Heart left ventricle (tissue), 16 donors: ENCODE measurements around the gene CNPY1. TPM values are rescaled to one million over a fixed set of nuclear protein-coding genes. Genes with fewer than 3 reads are reported as not detected.

Experiments used
- ATAC-seq, 4 donors: fragments of 200-7000 bp; cut with Tn5 transposase; one replicate each; pipeline ENCODE4 v1.9.1; 2020 to 2022; ENCODE audit warnings: moderate library complexity in 4 of 4, mild to moderate bottlenecking in 3 of 4, moderate number of reproducible peaks in 1 of 4
- DNase-seq, 5 donors: peaks; one replicate each; pipeline ENCODE4 v3.0.0-alpha.2; 2020
- H3K27ac ChIP-seq, 12 donors: fragments of 200-600 bp; sonication (generic) in 4 of 12; one replicate each; pipeline versions ENCODE4 v1.5.0 to v1.8.0; 2016 to 2022; ENCODE audit warnings: mild to moderate bottlenecking in 2 of 12
- H3K27me3 ChIP-seq, 9 donors: fragments of 200-600 bp; sonication (generic) in 2 of 9; one replicate each; pipeline versions ENCODE4 v1.5.1 to v1.8.0; 2016 to 2022; ENCODE audit warnings: mild to moderate bottlenecking in 3 of 9
- H3K36me3 ChIP-seq, 9 donors: fragments of 200-600 bp; sonication (generic) in 2 of 9; one replicate each; pipeline versions ENCODE4 v1.5.0 to v1.8.0; 2018 to 2022; ENCODE audit warnings: mild to moderate bottlenecking in 2 of 9
- H3K4me1 ChIP-seq, 12 donors: fragments of 200-600 bp; sonication (generic) in 4 of 12; one replicate each; pipeline versions ENCODE4 v1.5.0 to v1.8.0; 2016 to 2022; ENCODE audit warnings: mild to moderate bottlenecking in 3 of 12
- H3K4me3 ChIP-seq, 12 donors: fragments of 200-600 bp; sonication (generic) in 4 of 12; one replicate each; pipeline versions ENCODE4 v1.5.0 to v1.8.0; 2017 to 2022; ENCODE audit warnings: mild to moderate bottlenecking in 9 of 12, moderate library complexity in 4 of 12
- H3K9me3 ChIP-seq, 12 donors: fragments of 200-600 bp; sonication (generic) in 4 of 12; one replicate each; pipeline versions ENCODE4 v1.5.0 to v1.8.0; 2016 to 2022; ENCODE audit warnings: mild to moderate bottlenecking in 1 of 12
- POLR2A ChIP-seq, 2 donors: fragments of 450-650 bp; IDR thresholded peaks; one replicate each; pipeline ENCODE4 v1.6.1; 2017; ENCODE audit warnings: antibody characterized with exemption in 2 of 2, mild to moderate bottlenecking in 2 of 2, moderate library complexity in 2 of 2
- whole genome bisulfite sequencing, 4 donors: extraction: QIAGEN DNeasy Blood & Tissue Kit in 2 of 4; methylation state at CpG; one replicate each; pipeline versions ENCODE4 v1.1.5 to v1.1.7; 2013 to 2018; 5-methylcytosine and 5-hydroxymethylcytosine counted together
- intact Hi-C, 10 donors: fragments of 100-400 bp; cut with DNase I; formaldehyde crosslinking; loops; one replicate each; pipeline versions ENCODE4 v1.11.1 to v1.14.2; 2022
- polyA plus RNA-seq, 2 donors: library from polyadenylated mRNA; stranded (reverse); fragments of 200-250 nt; gene quantifications; one replicate each; pipeline ENCODE4 v1.2.3, GENCODE V29; 2013
- total RNA-seq, 9 donors: library from RNA; depleted of rRNA in 2 of 9; stranded (reverse); fragments of >200 nt in 2 of 9; fragmentation: NEBNext Ultra II Directional in 3 of 9; extraction: Animal tissue kit (Norgen Biotek cat#: 25700) in 3 of 9; gene quantifications; one replicate each; pipeline versions ENCODE4 v1.1.0 to v1.2.4, GENCODE V29; 2016 to 2023
- TF ChIP-seq, protein P1 (sequence below), 12 donors: fragments of 200-600 bp; sonication (generic) in 4 of 12; IDR thresholded peaks; one replicate each; pipeline versions ENCODE4 v1.5.0 to v1.8.0; 2018 to 2022; ENCODE audit warnings: antibody characterized with exemption in 12 of 12, mild to moderate bottlenecking in 5 of 12
- donor health status: ischemic (EF 13 %, LVEDD 7.1; RV severe dilation, severe dysfunction).
- donor health status: healthy with polysubstance abuse.
- donor health status: DM: no; HTN: yes; CAD: no.
- donor health status: DM: no; HTN: no; CAD: no.
- donor health status: ischemic (EF 25% LVEDD 6.9; RV normal size, moderate dysfunction).
- donor health status: ischemic (EF 25% LVEDD 5.7; RV mildly dilated, moderate dysfunction).
- donor health status: healthy.
- donor health status: DM: yes; HTN: yes; CAD: no.
- donor health status: ischemic (EF 35%, LVEDD 5.7; RV mildly dilated, moderate dysfunction).
- donor health status: nonischemic (EF 11% LVEDD 7.7; RV severe dilation, severe dysfunction).
- donor health status: DM: yes; HTN: yes; CAD: no.
- donor health status: PGD.
- donor health status: ischemic (EF 29% LVEDD 5.4; RV normal size, mild dysfunction).
- donor health status: nonischemic (EF 23%, LVEDD 6.1; RV moderate dilation, normal function).

The CNPY1 gene
- total and polyA plus RNA-seq, 11 donors: not detected

DNA sequence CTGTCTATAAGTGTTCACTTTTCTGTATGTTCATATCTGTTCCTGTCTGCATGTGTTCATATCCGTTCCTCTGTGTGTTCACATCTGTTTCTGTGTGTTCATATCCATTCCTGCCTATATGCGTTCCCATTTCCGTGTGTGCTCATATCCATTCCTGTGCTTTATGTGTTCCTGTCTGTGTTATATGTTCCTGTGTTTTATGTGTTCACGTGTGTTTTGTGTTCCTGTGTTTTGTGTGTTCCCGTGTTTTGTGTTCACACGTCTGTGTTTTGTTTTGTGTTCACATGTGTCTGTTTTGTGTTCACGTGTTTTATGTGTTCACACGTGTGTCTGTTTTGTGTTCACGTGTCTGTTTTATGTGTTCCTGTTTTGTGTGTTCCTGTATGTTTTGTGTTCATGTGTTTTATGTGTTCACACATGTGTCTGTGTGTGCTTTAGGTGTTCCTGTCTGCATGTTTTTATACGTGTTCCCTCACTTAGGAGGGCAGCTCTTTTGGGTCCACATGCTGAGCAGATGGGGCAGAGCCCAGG lies 42.2 kb upstream of the CNPY1 start:
- H3K27ac ChIP-seq: no peak overlapping the region
- 83 to 92% (median 89%) methylated on average over 10 of the region's 10 CpGs for WGBS, 4 donors
- DNase-seq: no peak
- H3K36me3 ChIP-seq: no peaks in the 10 kb centered on the region
- intact Hi-C loops: no loop called here
- H3K4me3 ChIP-seq: no peak overlapping the region
- no peak for TF ChIP-seq POLR2A (IDR thresholded peaks at IDR 0.05)
- TF ChIP-seq, protein P1, sequence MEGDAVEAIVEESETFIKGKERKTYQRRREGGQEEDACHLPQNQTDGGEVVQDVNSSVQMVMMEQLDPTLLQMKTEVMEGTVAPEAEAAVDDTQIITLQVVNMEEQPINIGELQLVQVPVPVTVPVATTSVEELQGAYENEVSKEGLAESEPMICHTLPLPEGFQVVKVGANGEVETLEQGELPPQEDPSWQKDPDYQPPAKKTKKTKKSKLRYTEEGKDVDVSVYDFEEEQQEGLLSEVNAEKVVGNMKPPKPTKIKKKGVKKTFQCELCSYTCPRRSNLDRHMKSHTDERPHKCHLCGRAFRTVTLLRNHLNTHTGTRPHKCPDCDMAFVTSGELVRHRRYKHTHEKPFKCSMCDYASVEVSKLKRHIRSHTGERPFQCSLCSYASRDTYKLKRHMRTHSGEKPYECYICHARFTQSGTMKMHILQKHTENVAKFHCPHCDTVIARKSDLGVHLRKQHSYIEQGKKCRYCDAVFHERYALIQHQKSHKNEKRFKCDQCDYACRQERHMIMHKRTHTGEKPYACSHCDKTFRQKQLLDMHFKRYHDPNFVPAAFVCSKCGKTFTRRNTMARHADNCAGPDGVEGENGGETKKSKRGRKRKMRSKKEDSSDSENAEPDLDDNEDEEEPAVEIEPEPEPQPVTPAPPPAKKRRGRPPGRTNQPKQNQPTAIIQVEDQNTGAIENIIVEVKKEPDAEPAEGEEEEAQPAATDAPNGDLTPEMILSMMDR (IDR thresholded peaks at IDR 0.05): no peak
- peaks cover 0 to 21% (median 2%) of the 10 kb centered on the region in 9 donors for H3K27me3 ChIP-seq
- H3K4me1 ChIP-seq: peaks cover 0 to 17% (median 0%) of the 10 kb centered on the region in 12 donors
- ATAC-seq: no peak
- no peaks in the 10 kb centered on the region for H3K9me3 ChIP-seq

DNA sequence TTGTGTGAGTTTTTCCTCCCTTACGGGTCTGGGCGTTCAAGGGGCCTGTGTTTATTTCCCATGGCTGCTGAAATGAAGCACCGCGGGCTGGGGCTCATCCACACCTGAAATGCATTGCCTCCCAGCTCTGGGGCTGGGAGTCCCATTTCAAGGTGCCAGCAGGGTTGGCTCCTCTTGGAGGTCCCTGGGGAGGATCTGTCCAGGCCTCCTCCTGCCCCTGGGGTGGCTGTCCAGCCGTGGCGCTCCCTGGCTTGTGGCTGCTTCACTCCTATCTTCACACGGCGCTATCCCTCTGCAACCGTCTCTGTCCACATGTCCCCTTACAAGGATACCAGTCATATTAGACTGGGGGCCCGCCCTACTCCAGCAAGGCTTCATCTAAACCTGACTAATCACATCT lies 41.1 kb upstream of the CNPY1 start:
- TF ChIP-seq, protein P1 (IDR thresholded peaks at IDR 0.05): no peak
- TF ChIP-seq POLR2A (IDR thresholded peaks at IDR 0.05): no peak
- DNase-seq (no peak), ATAC-seq (no peak)
- Histone ChIP-seq H3K27me3 (peaks cover 0 to 21% (median 2%) of the 10 kb centered on the region in 9 donors), H3K9me3 (no peaks in the 10 kb centered on the region), H3K36me3 (no peaks in the 10 kb centered on the region), H3K4me1 (peaks cover 0 to 17% (median 0%) of the 10 kb centered on the region in 12 donors), H3K27ac (no peak overlapping the region), H3K4me3 (no peak overlapping the region)
- intact Hi-C loops: no loop called here
- 84 to 94% (median 87%) methylated on average over 8 to 10 of the region's 10 CpGs for WGBS, 4 donors

DNA sequence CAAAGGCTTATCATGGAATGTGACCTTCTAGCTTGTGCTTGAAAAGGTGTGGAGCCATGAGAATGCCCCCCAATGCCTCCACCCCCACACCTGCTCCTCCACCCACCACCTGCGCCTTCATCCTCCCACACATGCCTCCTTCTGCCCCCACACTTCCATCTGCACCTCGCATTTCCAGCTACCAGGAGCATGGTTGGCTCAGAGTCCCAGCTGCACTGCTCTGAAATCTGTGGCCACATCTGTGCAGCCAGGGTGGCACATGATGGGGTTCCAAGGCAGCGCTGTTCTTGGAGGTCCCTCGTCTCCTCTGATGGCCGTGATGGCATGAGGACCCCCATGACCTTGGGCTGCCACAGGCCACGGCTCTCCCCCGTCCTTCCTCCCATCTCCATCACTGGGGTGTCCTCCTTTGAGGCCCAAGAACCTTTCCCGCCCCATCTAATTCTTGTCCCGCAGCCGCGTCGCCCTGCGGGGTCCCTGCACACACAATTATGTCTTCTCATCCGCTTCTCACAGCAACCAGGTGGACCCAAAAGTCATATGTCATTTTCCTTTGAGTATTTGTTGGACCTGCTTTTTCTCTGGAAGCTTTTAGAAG lies 40.6 kb upstream of the CNPY1 start:
- no peaks in the 10 kb centered on the region for H3K9me3 ChIP-seq
- no peak for ATAC-seq
- no peaks in the 10 kb centered on the region for H3K36me3 ChIP-seq
- peaks cover 0 to 21% (median 2%) of the 10 kb centered on the region in 9 donors for H3K27me3 ChIP-seq
- H3K4me1 ChIP-seq: peaks cover 0 to 17% (median 0%) of the 10 kb centered on the region in 12 donors
- no peak overlapping the region for H3K27ac ChIP-seq
- no peak for TF ChIP-seq POLR2A (IDR thresholded peaks at IDR 0.05)
- TF ChIP-seq, protein P1 (IDR thresholded peaks at IDR 0.05): no peak
- intact Hi-C loops: no loop called here
- WGBS, 4 donors: 83 to 93% (median 90%) methylated on average over 14 of the region's 14 CpGs
- DNase-seq: no peak
- no peak overlapping the region for H3K4me3 ChIP-seq

DNA sequence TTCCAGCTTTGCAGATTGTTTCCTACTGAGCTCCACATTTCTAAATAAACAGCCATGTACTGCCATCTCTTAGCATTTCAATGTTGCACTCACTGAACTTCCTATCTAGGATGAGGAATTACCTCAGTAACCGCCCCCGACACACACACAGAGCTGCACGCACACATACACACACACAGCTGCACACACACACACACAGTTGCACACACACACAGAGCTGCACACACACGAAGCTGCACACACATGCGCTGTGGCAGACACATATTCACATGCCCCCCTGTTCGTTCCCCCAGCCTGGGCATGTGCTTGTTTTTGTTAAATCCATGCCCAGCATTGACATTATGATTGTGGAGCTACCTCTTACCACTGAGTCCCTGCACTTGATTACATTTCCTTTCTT lies 39.6 kb upstream of the CNPY1 start:
- Histone ChIP-seq H3K27me3 (peaks cover 0 to 21% (median 0%) of the 10 kb centered on the region in 9 donors), H3K9me3 (no peaks in the 10 kb centered on the region), H3K4me1 (peaks cover 0 to 17% (median 0%) of the 10 kb centered on the region in 12 donors), H3K27ac (no peak overlapping the region), H3K4me3 (no peak overlapping the region), H3K36me3 (no peaks in the 10 kb centered on the region)
- WGBS, 4 donors: 69 to 79% (median 72%) methylated on average over 6 of the region's 6 CpGs
- TF ChIP-seq POLR2A (IDR thresholded peaks at IDR 0.05): no peak
- TF ChIP-seq, protein P1 (IDR thresholded peaks at IDR 0.05): no peak
- DNase-seq: no peak
- intact Hi-C loops: no loop called here
- ATAC-seq: no peak
